H9 (cell line): Measurements from ENCODE around the gene CHD1. TPM values are rescaled to one million over a fixed set of nuclear protein-coding genes. Genes with fewer than 3 reads are reported as not detected.

Experiments used
- DNase-seq: peaks from one replicate; pipeline ENCODE4 v3.0.0-alpha.2; 2017
- H2AFZ ChIP-seq: one replicate; pipeline ENCODE4 v1.6.1; 2013; ENCODE audit warnings: mild to moderate bottlenecking, low read length, control low read depth, moderate library complexity
- H2AK5ac ChIP-seq: 2 replicates; pipeline ENCODE4 v1.6.1; 2013; ENCODE audit warnings: low read length, control low read depth, mixed read lengths; ENCODE audit not compliant: insufficient read length
- H2BK120ac ChIP-seq: one replicate; pipeline ENCODE4 v1.6.1; 2013; ENCODE audit warnings: low read depth, mild to moderate bottlenecking, low read length, control low read depth, inconsistent platforms; ENCODE audit not compliant: poor library complexity, severe bottlenecking
- H2BK12ac ChIP-seq: 2 replicates; pipeline ENCODE4 v1.6.1; 2013; ENCODE audit warnings: low read length, control low read depth, mixed read lengths, low read depth; ENCODE audit not compliant: insufficient read length
- H2BK15ac ChIP-seq: 2 replicates; pipeline ENCODE4 v1.6.1; 2013; ENCODE audit warnings: low read depth, low read length, control low read depth
- H2BK20ac ChIP-seq: one replicate; pipeline ENCODE4 v1.6.1; 2013; ENCODE audit warnings: low read depth, mild to moderate bottlenecking, low read length, control low read depth, inconsistent platforms; ENCODE audit not compliant: poor library complexity, severe bottlenecking
- H2BK5ac ChIP-seq: 2 replicates; pipeline ENCODE4 v1.6.1; 2013; ENCODE audit warnings: low read length, control low read depth, mixed read lengths; ENCODE audit not compliant: insufficient read length
- H3K14ac ChIP-seq: 2 replicates; pipeline ENCODE4 v1.6.1; 2013; ENCODE audit warnings: low read length, control low read depth; ENCODE audit not compliant: insufficient read depth
- H3K18ac ChIP-seq: 2 replicates; pipeline ENCODE4 v1.6.1; 2013; ENCODE audit warnings: low read depth, mild to moderate bottlenecking, mixed read lengths, low read length, control low read depth; ENCODE audit not compliant: insufficient read length
- H3K23ac ChIP-seq: 2 replicates; pipeline ENCODE4 v1.6.1; 2013; ENCODE audit warnings: low read length, control low read depth, mixed read lengths, low read depth; ENCODE audit not compliant: insufficient read length
- H3K23me2 ChIP-seq: 2 replicates; pipeline ENCODE4 v1.6.1; 2013; ENCODE audit warnings: low read depth, mild to moderate bottlenecking, mixed read lengths, low read length, control low read depth; ENCODE audit not compliant: insufficient read length, poor library complexity, severe bottlenecking
- H3K27ac ChIP-seq: 2 replicates; pipeline ENCODE4 v1.5.1; 2013; ENCODE audit warnings: low read length, control low read depth, mixed read lengths, low read depth; ENCODE audit not compliant: insufficient read length
- H3K27me3 ChIP-seq: 2 replicates; pipeline ENCODE4 v1.6.1; 2013; ENCODE audit warnings: low read length, control low read depth, inconsistent platforms; ENCODE audit not compliant: insufficient read depth
- H3K4ac ChIP-seq: 2 replicates; pipeline ENCODE4 v1.6.1; 2013; ENCODE audit warnings: low read depth, mild to moderate bottlenecking, control low read depth, inconsistent platforms, low read length, moderate library complexity
- H3K4me1 ChIP-seq: 2 replicates; pipeline ENCODE4 v1.6.1; 2013; ENCODE audit warnings: low read length, control low read depth, inconsistent platforms; ENCODE audit not compliant: insufficient read depth
- H3K4me2 ChIP-seq: 2 replicates; pipeline ENCODE4 v1.6.1; 2013; ENCODE audit warnings: low read length, control low read depth, mixed read lengths; ENCODE audit not compliant: insufficient read length, insufficient read depth
- H3K56ac ChIP-seq: 2 replicates; pipeline ENCODE4 v1.6.1; 2013; ENCODE audit warnings: low read depth, mild to moderate bottlenecking, mixed read lengths, low read length, control low read depth; ENCODE audit not compliant: insufficient read length
- H3K79me1 ChIP-seq: 2 replicates; pipeline ENCODE4 v1.6.1; 2013; ENCODE audit warnings: low read depth, mild to moderate bottlenecking, moderate library complexity, low read length, control low read depth, inconsistent platforms; ENCODE audit not compliant: insufficient read depth, poor library complexity, severe bottlenecking
- H3K79me2 ChIP-seq: 2 replicates; pipeline ENCODE4 v1.6.1; 2013; ENCODE audit warnings: low read length, control low read depth, inconsistent platforms; ENCODE audit not compliant: insufficient read depth
- H3K9ac ChIP-seq: 2 replicates; pipeline ENCODE4 v1.6.1; 2013; ENCODE audit warnings: low read length, control low read depth, mixed read lengths; ENCODE audit not compliant: insufficient read length; ENCODE audit errors: extremely low read depth
- H3K9me3 ChIP-seq: one replicate; pipeline ENCODE4 v1.6.1; 2013; ENCODE audit warnings: low read depth, low read length, inconsistent platforms; ENCODE audit not compliant: control insufficient read depth
- H3T11ph ChIP-seq: one replicate; pipeline ENCODE4 v1.6.1; 2013; ENCODE audit warnings: mild to moderate bottlenecking, low read length, control low read depth, inconsistent platforms
- H4K20me1 ChIP-seq: one replicate; pipeline ENCODE4 v1.6.1; 2013; ENCODE audit not compliant: control insufficient read depth, insufficient read length, insufficient read depth
- H4K5ac ChIP-seq: 2 replicates; pipeline ENCODE4 v1.6.1; 2013; ENCODE audit warnings: low read depth, mild to moderate bottlenecking, mixed read lengths, low read length, control low read depth; ENCODE audit not compliant: insufficient read length
- H4K8ac ChIP-seq: replicated peaks from 2 replicates; pipeline ENCODE4 v1.6.1; 2013; ENCODE audit warnings: low read length, control low read depth, mixed read lengths, low read depth; ENCODE audit not compliant: insufficient read length
- H4K91ac ChIP-seq: 2 replicates; pipeline ENCODE4 v1.6.1; 2013; ENCODE audit warnings: low read depth, mild to moderate bottlenecking, moderate library complexity, mixed read lengths, low read length, control low read depth; ENCODE audit not compliant: insufficient read length
- H3K27ac Mint-ChIP-seq, 3 experiments: 2 replicates in 2 of 3; 3 replicates in 1 of 3; pipeline ENCODE4 v1.8.0; 2020 to 2021; ENCODE audit warnings: mixed read lengths in 3 of 3, mild to moderate bottlenecking in 1 of 3, moderate library complexity in 1 of 3
- H3K27me3 Mint-ChIP-seq: 2 replicates; pipeline ENCODE4 v1.8.0; 2021; ENCODE audit warnings: low read depth, mild to moderate bottlenecking, moderate library complexity, mixed read lengths
- H3K36me3 Mint-ChIP-seq, 3 experiments: 2 replicates in 2 of 3; 3 replicates in 1 of 3; pipeline ENCODE4 v1.8.0; 2020 to 2021; ENCODE audit warnings: low read depth in 3 of 3, mixed read lengths in 3 of 3; ENCODE audit not compliant: insufficient read depth in 1 of 3
- H3K4me1 Mint-ChIP-seq, 2 experiments: 2 replicates each; pipeline ENCODE4 v1.8.0; 2020; ENCODE audit warnings: mixed read lengths in 2 of 2
- H3K4me3 Mint-ChIP-seq, 2 experiments: 2 replicates in 1 of 2; 3 replicates in 1 of 2; pipeline ENCODE4 v1.8.0; 2020 to 2021; ENCODE audit warnings: mild to moderate bottlenecking in 2 of 2, mixed read lengths in 2 of 2, moderate library complexity in 1 of 2
- H3K9me3 Mint-ChIP-seq, 2 experiments: 2 replicates in 1 of 2; 3 replicates in 1 of 2; pipeline ENCODE4 v1.8.0; 2020; ENCODE audit warnings: mild to moderate bottlenecking in 2 of 2, mixed read lengths in 2 of 2, moderate library complexity in 1 of 2
- WGBS: extraction: QIAGEN DNeasy Blood & Tissue Kit; methylation state at CpG from one replicate; pipeline ENCODE4 v1.1.7; 2013; ENCODE audit warnings: missing lambda C conversion rate, low lambda C conversion rate, mixed read lengths; ENCODE audit not compliant: insufficient read length; ENCODE audit errors: extremely low coverage; 5-methylcytosine and 5-hydroxymethylcytosine counted together
- total RNA-seq: library from RNA; stranded (reverse); gene quantifications from 2 replicates; pipeline ENCODE4 v1.2.1, GENCODE V29; 2021
- TF ChIP-seq, protein P1 (sequence below): fragments of 200-600 bp; sonication (generic); conservative IDR thresholded peaks from 3 replicates; pipeline ENCODE4 v1.8.0; 2021; ENCODE audit warnings: antibody characterized with exemption, mild to moderate bottlenecking

Gene CHD1
- total RNA-seq, 1 experiment from 2014 or later = 62.7 TPM

DNA sequence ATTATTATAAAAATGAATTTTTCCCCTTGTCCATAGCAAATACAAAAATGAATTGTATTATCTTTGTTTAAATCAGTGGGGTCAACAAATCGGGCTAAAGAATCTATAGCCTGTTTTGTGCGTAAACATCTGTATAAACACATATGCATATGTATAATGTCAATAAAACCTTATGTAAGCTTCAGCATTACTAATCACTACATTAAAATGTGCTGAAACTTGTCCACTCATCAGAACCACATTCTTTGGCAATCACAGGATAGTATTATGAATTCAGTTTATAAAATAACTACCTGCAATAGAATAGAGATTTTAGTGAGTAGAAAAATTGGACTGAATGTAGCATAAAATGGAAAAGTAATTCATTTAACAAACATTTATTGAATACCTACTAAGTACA is 124.7 kb downstream of the CHD1 start:
- no peak overlapping the region for H2BK120ac ChIP-seq
- peaks cover 16 to 30% (median 18%) of the 10 kb centered on the region in 3 experiments for H3K36me3 Mint-ChIP-seq
- H4K20me1 ChIP-seq = no peaks in the 10 kb centered on the region
- H3K18ac ChIP-seq = no peak overlapping the region
- DNase-seq = no peak
- H3T11ph ChIP-seq = no peak overlapping the region
- no peak overlapping the region for H3K27ac ChIP-seq
- no peaks in the 10 kb centered on the region for H3K79me2 ChIP-seq
- no peak overlapping the region for H2BK15ac ChIP-seq
- no peak overlapping the region for H4K8ac ChIP-seq
- H2AFZ ChIP-seq = no peak overlapping the region
- H3K4me2 ChIP-seq = no peak overlapping the region
- no peaks in the 10 kb centered on the region for H3K4me1 Mint-ChIP-seq
- TF ChIP-seq, protein P1, sequence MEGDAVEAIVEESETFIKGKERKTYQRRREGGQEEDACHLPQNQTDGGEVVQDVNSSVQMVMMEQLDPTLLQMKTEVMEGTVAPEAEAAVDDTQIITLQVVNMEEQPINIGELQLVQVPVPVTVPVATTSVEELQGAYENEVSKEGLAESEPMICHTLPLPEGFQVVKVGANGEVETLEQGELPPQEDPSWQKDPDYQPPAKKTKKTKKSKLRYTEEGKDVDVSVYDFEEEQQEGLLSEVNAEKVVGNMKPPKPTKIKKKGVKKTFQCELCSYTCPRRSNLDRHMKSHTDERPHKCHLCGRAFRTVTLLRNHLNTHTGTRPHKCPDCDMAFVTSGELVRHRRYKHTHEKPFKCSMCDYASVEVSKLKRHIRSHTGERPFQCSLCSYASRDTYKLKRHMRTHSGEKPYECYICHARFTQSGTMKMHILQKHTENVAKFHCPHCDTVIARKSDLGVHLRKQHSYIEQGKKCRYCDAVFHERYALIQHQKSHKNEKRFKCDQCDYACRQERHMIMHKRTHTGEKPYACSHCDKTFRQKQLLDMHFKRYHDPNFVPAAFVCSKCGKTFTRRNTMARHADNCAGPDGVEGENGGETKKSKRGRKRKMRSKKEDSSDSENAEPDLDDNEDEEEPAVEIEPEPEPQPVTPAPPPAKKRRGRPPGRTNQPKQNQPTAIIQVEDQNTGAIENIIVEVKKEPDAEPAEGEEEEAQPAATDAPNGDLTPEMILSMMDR = no peak
- no peak overlapping the region for H3K9ac ChIP-seq
- H3K27ac Mint-ChIP-seq = no peak overlapping the region
- peaks cover 34 to 36% of the 10 kb centered on the region in 2 experiments for H3K9me3 Mint-ChIP-seq
- H3K56ac ChIP-seq = no peak overlapping the region
- no peaks in the 10 kb centered on the region for H3K23me2 ChIP-seq
- H4K5ac ChIP-seq = no peak overlapping the region
- no peak overlapping the region for H2BK20ac ChIP-seq
- H3K79me1 ChIP-seq = no peaks in the 10 kb centered on the region
- H2BK12ac ChIP-seq = no peak overlapping the region
- H3K27me3 Mint-ChIP-seq = no peaks in the 10 kb centered on the region
- H2BK5ac ChIP-seq = no peak overlapping the region
- no peak overlapping the region for H3K4me3 Mint-ChIP-seq
- WGBS = no CpG with 5 or more reads among the region's 2 CpGs
- H3K4me1 ChIP-seq = no peaks in the 10 kb centered on the region
- H3K27me3 ChIP-seq = no peaks in the 10 kb centered on the region
- H3K4ac ChIP-seq = no peak overlapping the region
- H2AK5ac ChIP-seq = no peak overlapping the region
- no peak overlapping the region for H4K91ac ChIP-seq
- no peaks in the 10 kb centered on the region for H3K9me3 ChIP-seq
- H3K14ac ChIP-seq = no peak overlapping the region
- no peak overlapping the region for H3K23ac ChIP-seq

Other genes with a start within 250 kb of the CHD1 start
- gene RGMB, start 155.3 kb downstream of the CHD1 start, total RNA-seq = 17.7 and 19.3 TPM in 2 replicates